CD14-positive monocyte (primary cell): ENCODE data around the gene RTN4RL1. TPM values are rescaled to one million over a fixed set of nuclear protein-coding genes. Genes with fewer than 3 reads are reported as not detected.
A peak's percentile ranks its signal among the peaks of the same experiment; 100 is the strongest.

Experiments
- DNase-seq, 3 donors: peaks; one replicate each; pipeline ENCODE4 v3.0.0-alpha.2; 2011 to 2022
- H2AFZ ChIP-seq: 2 replicates; pipeline ENCODE4 v1.6.0; 2012; ENCODE audit warnings: mild to moderate bottlenecking, low read depth, low read length, inconsistent platforms; ENCODE audit not compliant: insufficient read depth, poor library complexity, severe bottlenecking
- H3K27ac ChIP-seq, 2 donors: 1 replicate in 1 of 2; 2 replicates in 1 of 2; pipeline ENCODE4 v1.5.1; 2012 to 2013; ENCODE audit warnings: low read length in 2 of 2, control low read depth in 1 of 2, inconsistent platforms in 1 of 2, low read depth in 1 of 2, mild to moderate bottlenecking in 1 of 2
- H3K27me3 ChIP-seq, 2 donors: one replicate each; pipeline versions ENCODE4 v1.6.0 to v1.6.1; 2011 to 2013; ENCODE audit warnings: low read length in 2 of 2; ENCODE audit not compliant: control insufficient read depth in 2 of 2, insufficient read depth in 2 of 2
- H3K36me3 ChIP-seq, 2 donors: replicated peaks in 1 of 2; 1 replicate in 1 of 2; 2 replicates in 1 of 2; pipeline versions ENCODE4 v1.5.1 to v1.6.1; 2012 to 2013; ENCODE audit warnings: low read length in 2 of 2, control low read depth in 1 of 2, inconsistent platforms in 1 of 2, mild to moderate bottlenecking in 1 of 2; ENCODE audit not compliant: insufficient read depth in 2 of 2, control insufficient read depth in 1 of 2
- H3K4me1 ChIP-seq, 2 donors: 1 replicate in 1 of 2; 2 replicates in 1 of 2; pipeline versions ENCODE4 v1.5.1 to v1.6.1; 2012 to 2013; ENCODE audit warnings: low read length in 2 of 2, control low read depth in 1 of 2, inconsistent platforms in 1 of 2, mild to moderate bottlenecking in 1 of 2, moderate library complexity in 1 of 2; ENCODE audit not compliant: insufficient read depth in 2 of 2, control insufficient read depth in 1 of 2
- H3K4me2 ChIP-seq: replicated peaks from 2 replicates; pipeline ENCODE3; 2012; ENCODE audit warnings: low read length, moderate library complexity, mild to moderate bottlenecking; ENCODE audit not compliant: poor library complexity, severe bottlenecking; ENCODE audit errors: extremely low read depth
- H3K4me3 ChIP-seq, 3 experiments: fragments of 200-600 bp in 1 of 3; sonication (generic) in 1 of 3; replicated peaks in 1 of 3; 1 replicate in 2 of 3; 2 replicates in 1 of 3; pipeline ENCODE4 v1.5.1; 2011 to 2013; ENCODE audit warnings: low read length in 3 of 3, mild to moderate bottlenecking in 3 of 3, control low read depth in 2 of 3, low read depth in 2 of 3, inconsistent platforms in 1 of 3, moderate library complexity in 1 of 3
- H3K79me2 ChIP-seq: 2 replicates; pipeline ENCODE4 v1.6.0; 2012; ENCODE audit warnings: mild to moderate bottlenecking, control low read depth, inconsistent platforms, low read length, moderate library complexity; ENCODE audit not compliant: insufficient read depth
- H3K9ac ChIP-seq: 2 replicates; pipeline ENCODE4 v1.6.0; 2017; ENCODE audit warnings: low read length, mild to moderate bottlenecking; ENCODE audit not compliant: insufficient read depth, poor library complexity, severe bottlenecking
- H3K9me3 ChIP-seq, 2 donors: replicated peaks in 1 of 2; 1 replicate in 1 of 2; 2 replicates in 1 of 2; pipeline versions ENCODE4 v1.5.1 to v1.6.1; 2012 to 2013; ENCODE audit warnings: low read length in 2 of 2, control low read depth in 1 of 2; ENCODE audit not compliant: control insufficient read depth in 1 of 2, insufficient read depth in 1 of 2
- H4K20me1 ChIP-seq: 2 replicates; pipeline ENCODE4 v1.6.0; 2012; ENCODE audit warnings: mild to moderate bottlenecking, low read length, control low read depth, moderate library complexity; ENCODE audit not compliant: insufficient read depth
- H3K27ac Mint-ChIP-seq, 7 donors: one replicate each; pipeline ENCODE4 v1.8.0; 2020; ENCODE audit warnings: mild to moderate bottlenecking in 7 of 7, mixed read lengths in 7 of 7, moderate library complexity in 6 of 7, inconsistent platforms in 2 of 7
- H3K27me3 Mint-ChIP-seq, 3 donors: one replicate each; pipeline ENCODE4 v1.8.0; 2021 to 2022; ENCODE audit warnings: low read depth in 3 of 3, mild to moderate bottlenecking in 3 of 3, mixed read lengths in 3 of 3, moderate library complexity in 3 of 3, inconsistent platforms in 1 of 3
- H3K36me3 Mint-ChIP-seq, 2 donors: one replicate each; pipeline ENCODE4 v1.8.0; 2020; ENCODE audit warnings: mixed read lengths in 2 of 2, inconsistent platforms in 1 of 2, mild to moderate bottlenecking in 1 of 2
- H3K4me1 Mint-ChIP-seq: one replicate; pipeline ENCODE4 v1.8.0; 2020; ENCODE audit warnings: mild to moderate bottlenecking, mixed read lengths
- H3K4me3 Mint-ChIP-seq, 2 donors: one replicate each; pipeline ENCODE4 v1.8.0; 2020; ENCODE audit warnings: mild to moderate bottlenecking in 2 of 2, mixed read lengths in 2 of 2, moderate library complexity in 1 of 2
- H3K9me3 Mint-ChIP-seq, 7 donors: one replicate each; pipeline ENCODE4 v1.8.0; 2020 to 2022; ENCODE audit warnings: mixed read lengths in 7 of 7, mild to moderate bottlenecking in 6 of 7, moderate library complexity in 6 of 7, inconsistent platforms in 2 of 7
- CTCF ChIP-seq: fragments of 200-600 bp; IDR thresholded peaks from one replicate; pipeline ENCODE4 v1.8.0; 2022; ENCODE audit warnings: antibody characterized with exemption, mild to moderate bottlenecking
- WGBS: methylation state at CpG from one replicate; pipeline ENCODE4 v1.1.5; 2013; ENCODE audit warnings: missing lambda C conversion rate; ENCODE audit not compliant: insufficient coverage; 5-methylcytosine and 5-hydroxymethylcytosine counted together
- intact Hi-C, 2 donors: fragments of 100-400 bp; cut with micrococcal nuclease; formaldehyde crosslinking; loops; one replicate each; pipeline versions ENCODE4 v1.15.0 to v1.15.1; 2023
- polyA plus RNA-seq, 3 donors: library from polyadenylated mRNA; depleted of rRNA in 1 of 3; unstranded in 2 of 3; stranded (reverse) in 1 of 3; fragments of 300-500 nt in 2 of 3; fragments of >200 nt in 1 of 3; fragmentation: Illumina TruSeq in 2 of 3; gene quantifications; 1 replicate in 2 of 3; 2 replicates in 1 of 3; pipeline ENCODE4 v1.2.3, GENCODE V29; 2012 to 2021

The RTN4RL1 gene
- polyA plus RNA-seq, 3 donors = 0.07 to 0.29 (median 0.11) TPM

- WGBS = 27% methylated on average over 16 of the region's 17 CpGs
- Mint-ChIP-seq H3K4me1 (peaks cover 15% of the 10 kb centered on the region), H3K9me3 (peaks cover 0 to 2% (median 0%) of the 10 kb centered on the region in 7 donors), H3K4me3 (peak overlapping the region; percentile 89 to 96), H3K36me3 (peaks cover 24 to 36% of the 10 kb centered on the region in 2 donors), H3K27me3 (peaks cover 4 to 8% (median 6%) of the 10 kb centered on the region in 3 donors), H3K27ac (peak overlapping the region; percentile 76 to 98 (median 95))
- Histone ChIP-seq H3K36me3 (peaks cover 8 to 24% of the 10 kb centered on the region in 2 donors), H3K9ac (peak overlapping the region; percentile 87), H3K27ac (peak overlapping the region; percentile 41 to 85), H2AFZ (peak overlapping the region; percentile 81), H3K4me2 (peak overlapping the region; percentile 86), H4K20me1 (peaks cover 4% of the 10 kb centered on the region), H3K79me2 (peaks cover 16% of the 10 kb centered on the region), H3K4me3 (peak overlapping the region; percentile 72 to 88 (median 79)), H3K27me3 (peaks cover 0 to 2% of the 10 kb centered on the region in 2 donors), H3K9me3 (no peaks in the 10 kb centered on the region), H3K4me1 (peaks cover 15 to 18% of the 10 kb centered on the region in 2 donors)
- no peak for TF ChIP-seq CTCF
- DNase-seq = no peak
- intact Hi-C loops = no loop called here
Measured at GRCh38 chr17:2042390-2042847, 17.3 kb upstream of the RTN4RL1 start.

GRCh38 chr17:2041561-2042389 lies 16.6 kb upstream of the RTN4RL1 start, which contains the start of gene OVCA2:
OVCA2 (plus strand) TSS chr17:2042022; CDS start chr17:2042048, 26 bp downstream.
- H3K36me3 ChIP-seq = peaks cover 10 to 30% of the 10 kb centered on the region in 2 donors
- intact Hi-C loops = no loop called here

More at GRCh38 chr17:2041561-2042389, 16.6 kb upstream of the RTN4RL1 start, which contains the start of gene OVCA2:
- Mint-ChIP-seq H3K9me3 (no peaks in the 10 kb centered on the region), H3K27me3 (peaks cover 3 to 5% (median 4%) of the 10 kb centered on the region in 3 donors), H3K4me3 (peak within 1 kb of the TSS; percentile 89 to 96), H3K36me3 (peaks cover 31 to 42% of the 10 kb centered on the region in 2 donors), H3K27ac (peak within 1 kb of the TSS; percentile 76 to 98 (median 95)), H3K4me1 (peaks cover 15% of the 10 kb centered on the region)
- peak; percentile 41 for TF ChIP-seq CTCF
- H3K27ac ChIP-seq = peak within 1 kb of the TSS; percentile 41 to 85
- peak within 1 kb of the TSS; percentile 81 for H2AFZ ChIP-seq
- peaks cover 16% of the 10 kb centered on the region for H3K79me2 ChIP-seq
- peak within 1 kb of the TSS; percentile 86 for H3K4me2 ChIP-seq
- H3K9me3 ChIP-seq = no peaks in the 10 kb centered on the region
- WGBS = under 1% methylated on average over 92 of the region's 93 CpGs
- peaks cover 4% of the 10 kb centered on the region for H4K20me1 ChIP-seq
- peaks cover 15 to 18% of the 10 kb centered on the region in 2 donors for H3K4me1 ChIP-seq
- no peaks in the 10 kb centered on the region for H3K27me3 ChIP-seq
- peak within 1 kb of the TSS; percentile 87 for H3K9ac ChIP-seq
- DNase-seq = peak; percentile 89 to 91 (median 90)
- H3K4me3 ChIP-seq = peak within 1 kb of the TSS; percentile 72 to 88 (median 79)
